Fibroblast of lung (primary cell): Measurements from ENCODE around the gene CASP14.

Experiments used
- CTCF ChIP-seq, 2 donors: IDR thresholded peaks in 1 of 2; conservative IDR thresholded peaks in 1 of 2; 1 replicate in 1 of 2; 2 replicates in 1 of 2; pipeline ENCODE4 v1.5.1; 2011 to 2012; ENCODE audit warnings: low read length in 2 of 2, control low read depth in 1 of 2, inconsistent platforms in 1 of 2, low read depth in 1 of 2, mild to moderate bottlenecking in 1 of 2
- EZH2 ChIP-seq: IDR thresholded peaks from 2 replicates; pipeline ENCODE4 v1.5.1; 2012; ENCODE audit warnings: low read length, control low read depth, mild to moderate bottlenecking; ENCODE audit errors: missing control alignments

DNA sequence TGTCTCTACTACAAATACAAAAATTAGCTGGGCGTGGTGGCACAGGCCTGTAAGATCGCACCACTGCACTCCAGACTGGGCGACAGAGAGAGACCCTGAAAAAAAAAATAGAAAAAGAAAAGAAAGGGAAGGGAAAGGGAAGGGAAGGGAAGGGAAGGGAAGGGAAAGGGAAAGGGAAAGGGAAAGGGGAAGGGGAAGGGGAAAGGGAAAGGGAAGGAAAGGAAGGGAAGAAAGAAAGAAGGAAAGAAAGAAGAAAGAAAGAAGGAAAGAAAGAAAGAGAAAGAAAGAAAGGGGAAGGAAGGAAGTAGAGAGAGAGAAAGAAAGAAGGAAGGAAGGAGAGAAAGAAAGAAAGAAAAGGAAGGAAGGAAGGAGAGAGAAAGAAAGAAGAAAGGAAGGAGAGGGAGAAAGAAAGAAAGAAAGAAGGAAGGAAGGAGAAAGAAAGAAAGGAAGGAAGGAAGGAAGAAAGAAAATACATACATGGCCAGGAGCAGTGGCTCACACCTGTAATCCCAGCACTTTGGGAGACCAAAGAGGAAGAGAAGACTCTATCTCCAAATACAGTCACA lies 49.8 kb downstream of the CASP14 start:
- TF ChIP-seq CTCF (conservative IDR thresholded peaks at IDR 0.05 in 1 of 2, IDR thresholded peaks at IDR 0.05 in 1 of 2; ENCODE audit: low read depth in 1 of 2, low read length in 2 of 2): no peak
- no peak for TF ChIP-seq EZH2
